GM15510 (cell line): Measurements from ENCODE around the gene ACIN1.

Experiments
- POLR2A ChIP-seq: IDR thresholded peaks from 3 replicates; pipeline ENCODE4 v1.6.1; 2011; ENCODE audit warnings: borderline replicate concordance; ENCODE audit not compliant: insufficient read length; ENCODE audit errors: extremely low read depth

ACIN1 gene

GRCh38 chr14:23089498-23090253 lies 5.3 kb downstream of the ACIN1 start:
- TF ChIP-seq POLR2A = no peak

- no peak for TF ChIP-seq POLR2A
These were observed 8.4 kb downstream of the ACIN1 start for GRCh38 chr14:23086565-23086964.

- no peak for TF ChIP-seq POLR2A
These were observed 9.5 kb downstream of the ACIN1 start for GRCh38 chr14:23085458-23085857.

- TF ChIP-seq POLR2A = no peak
These were observed 14.5 kb downstream of the ACIN1 start for GRCh38 chr14:23080474-23080873.

GRCh38 chr14:23079716-23080115 lies 15.2 kb downstream of the ACIN1 start:
- no peak for TF ChIP-seq POLR2A

- TF ChIP-seq POLR2A = no peak
These were observed 16.2 kb downstream of the ACIN1 start for GRCh38 chr14:23078692-23079116.

GRCh38 chr14:23077962-23078361 lies 17.0 kb downstream of the ACIN1 start:
- no peak for TF ChIP-seq POLR2A

GRCh38 chr14:23076785-23077408 lies 18.0 kb downstream of the ACIN1 start:
- TF ChIP-seq POLR2A = no peak

GRCh38 chr14:23074906-23075305 lies 20.0 kb downstream of the ACIN1 start:
- TF ChIP-seq POLR2A = no peak

- no peak for TF ChIP-seq POLR2A
These were observed 22.9 kb downstream of the ACIN1 start for GRCh38 chr14:23071921-23072539.

GRCh38 chr14:23071244-23071920 lies 23.6 kb downstream of the ACIN1 start:
- peak; percentile 79 for TF ChIP-seq POLR2A

- no peak for TF ChIP-seq POLR2A
These were observed 24.4 kb downstream of the ACIN1 start for GRCh38 chr14:23070262-23071129.

- TF ChIP-seq POLR2A = no peak
These were observed 25.5 kb downstream of the ACIN1 start for GRCh38 chr14:23069413-23069806.

- TF ChIP-seq POLR2A = no peak
These were observed 26.0 kb downstream of the ACIN1 start for GRCh38 chr14:23068789-23069412.

GRCh38 chr14:23067847-23068788 lies 26.8 kb downstream of the ACIN1 start:
- no peak for TF ChIP-seq POLR2A
